GM12878 (cell line): ENCODE measurements around the gene DISP3. TPM values are rescaled to one million over a fixed set of nuclear protein-coding genes. Genes with fewer than 3 reads are reported as not detected.

Experiments
- ATAC-seq: fragments of 200-7000 bp; cut with Tn5 transposase; 3 replicates; pipeline ENCODE4 v1.9.1; 2020; ENCODE audit warnings: mild to moderate bottlenecking, moderate library complexity
- BruUV-seq: library from RNA; stranded (reverse); fragments of 400-500 nt; replicated peaks from 2 replicates; lab custom pipeline; 2021; lab: Mats Ljungman, UMichigan
- CTCF ChIA-PET: fragments of 300-600 bp; sonication (Branson Sonifier 250); formaldehyde crosslinking; extraction: SDS; loops from one replicate; lab custom pipeline; 2021; ENCODE audit warnings: inconsistent platforms; lab: Yijun Ruan, JAX
- POLR2A ChIA-PET: fragments of 350-600 bp; formaldehyde crosslinking; extraction: SDS; loops from one replicate; lab custom pipeline; 2021; ENCODE audit warnings: inconsistent platforms; lab: Charles Lee
- RAD21 ChIA-PET: fragments of 300-600 bp; sonication (Branson Sonifier 250); formaldehyde crosslinking; loops from one replicate; lab custom pipeline; 2023; ENCODE audit warnings: antibody characterized with exemption; ENCODE audit not compliant: unreplicated experiment; lab: Charles Lee
- SMC1A ChIA-PET: fragments of 300-600 bp; sonication (Branson Sonifier 250); formaldehyde crosslinking; loops from one replicate; lab custom pipeline; 2023; ENCODE audit not compliant: unreplicated experiment, uncharacterized antibody; lab: Charles Lee
- DNase-seq: peaks from one replicate; pipeline ENCODE4 v3.0.0-alpha.2; 2011; ENCODE audit warnings: low read depth, low spot score
- FAIRE-seq: peaks from 3 replicates; lab custom pipeline; 2011; peaks lifted over from hg19 to GRCh38; lab: Jason Lieb, UNC
- H2AFZ ChIP-seq: 2 replicates; pipeline ENCODE4 v1.6.0; 2011; ENCODE audit warnings: low read depth, low read length, control low read depth; ENCODE audit not compliant: control insufficient read depth
- H3K27ac ChIP-seq: 2 replicates; pipeline ENCODE4 v1.5.1; 2011; ENCODE audit warnings: control low read depth; ENCODE audit not compliant: control insufficient read depth, insufficient read depth
- H3K27me3 ChIP-seq, 2 experiments: replicated peaks in 1 of 2; 2 replicates each; pipeline versions ENCODE4 v1.6.0 to v1.6.1; 2011; ENCODE audit warnings: low read length in 1 of 2; ENCODE audit not compliant: control insufficient read depth in 2 of 2, insufficient read depth in 2 of 2
- H3K36me3 ChIP-seq, 2 experiments: 2 replicates each; pipeline ENCODE4 v1.5.1; 2011; ENCODE audit warnings: low read length in 1 of 2; ENCODE audit not compliant: control insufficient read depth in 2 of 2, insufficient read depth in 2 of 2
- H3K4me1 ChIP-seq: 2 replicates; pipeline ENCODE4 v1.6.1; 2011; ENCODE audit warnings: mild to moderate bottlenecking, low read length, moderate library complexity, mixed read lengths; ENCODE audit not compliant: control insufficient read depth, insufficient read depth
- H3K4me2 ChIP-seq: 2 replicates; pipeline ENCODE4 v1.6.0; 2011; ENCODE audit warnings: control low read depth; ENCODE audit not compliant: control insufficient read depth, insufficient read depth
- H3K4me3 ChIP-seq: fragments of 200-600 bp; sonication (generic); 2 replicates; pipeline ENCODE4 v1.5.1; 2016
- H3K79me2 ChIP-seq: 2 replicates; pipeline ENCODE4 v1.6.0; 2011; ENCODE audit warnings: low read length; ENCODE audit not compliant: control insufficient read depth, insufficient read depth
- H3K9ac ChIP-seq: 2 replicates; pipeline ENCODE4 v1.8.0; 2011; ENCODE audit warnings: low read length, control low read depth, mixed read lengths; ENCODE audit not compliant: control insufficient read depth, insufficient read depth
- H3K9me3 ChIP-seq: replicated peaks from 3 replicates; pipeline ENCODE4 v1.5.1; 2011; ENCODE audit warnings: mild to moderate bottlenecking, low read length; ENCODE audit not compliant: control insufficient read depth, insufficient read depth
- H4K20me1 ChIP-seq: 2 replicates; pipeline ENCODE4 v1.6.0; 2011; ENCODE audit not compliant: control insufficient read depth, insufficient read depth
- ATF7 ChIP-seq: fragments of 450-650 bp; IDR thresholded peaks from 2 replicates; pipeline ENCODE4 v1.6.1; 2016; ENCODE audit warnings: low read depth, mild to moderate bottlenecking
- CHD2 ChIP-seq: IDR thresholded peaks from 2 replicates; pipeline ENCODE4 v1.6.1; 2011; ENCODE audit warnings: low read depth, low read length, improper control_type of control experiment, borderline replicate concordance
- CTCF ChIP-seq, 3 experiments: IDR thresholded peaks in 2 of 3; conservative IDR thresholded peaks in 1 of 3; 2 replicates each; pipeline ENCODE4 v1.5.1; 2011; ENCODE audit warnings: low read depth in 3 of 3, low read length in 3 of 3, mild to moderate bottlenecking in 3 of 3, control low read depth in 2 of 3, moderate library complexity in 2 of 3, inconsistent platforms in 1 of 3, mixed read lengths in 1 of 3; ENCODE audit not compliant: control insufficient read depth in 2 of 3, insufficient read depth in 1 of 3; ENCODE audit errors: extremely low read depth in 1 of 3
- EP300 ChIP-seq, 2 experiments: fragments of 150-350 bp in 1 of 2; IDR thresholded peaks; 2 replicates each; pipeline ENCODE4 v1.6.1; 2011 to 2012; ENCODE audit warnings: low read depth in 2 of 2, low read length in 2 of 2, borderline replicate concordance in 1 of 2, improper control_type of control experiment in 1 of 2, inconsistent platforms in 1 of 2; ENCODE audit not compliant: control insufficient read depth in 1 of 2
- GATAD2B ChIP-seq: fragments of 450-650 bp; conservative IDR thresholded peaks from 2 replicates; pipeline ENCODE4 v1.6.1; 2017; ENCODE audit warnings: low read depth, mild to moderate bottlenecking, moderate library complexity
- HCFC1 ChIP-seq: fragments of 150-350 bp; IDR thresholded peaks from 2 replicates; pipeline ENCODE4 v1.6.1; 2014; ENCODE audit warnings: low read length
- MYC ChIP-seq: IDR thresholded peaks from 2 replicates; pipeline ENCODE4 v1.6.1; 2011; ENCODE audit warnings: mild to moderate bottlenecking, low read length, moderate library complexity, inconsistent platforms; ENCODE audit not compliant: insufficient read depth, insufficient replicate concordance, insufficient read length, severe bottlenecking
- PAX8 ChIP-seq: fragments of 450-650 bp; IDR thresholded peaks from 2 replicates; pipeline ENCODE4 v1.6.1; 2017; ENCODE audit warnings: mild to moderate bottlenecking, moderate library complexity
- POLR2AphosphoS5 ChIP-seq: IDR thresholded peaks from 2 replicates; pipeline ENCODE4 v1.6.1; 2011; ENCODE audit warnings: mild to moderate bottlenecking, low read length, inconsistent platforms
- RUNX3 ChIP-seq: IDR thresholded peaks from 2 replicates; pipeline ENCODE4 v1.6.1; 2012; ENCODE audit warnings: low read length, inconsistent platforms
- SMAD1 ChIP-seq: fragments of 450-650 bp; IDR thresholded peaks from 2 replicates; pipeline ENCODE4 v1.6.1; 2018; ENCODE audit warnings: mild to moderate bottlenecking, low read depth; ENCODE audit not compliant: partially characterized antibody
- SMARCA5 ChIP-seq: fragments of 450-650 bp; IDR thresholded peaks from 2 replicates; pipeline ENCODE4 v1.6.1; 2017; ENCODE audit warnings: mild to moderate bottlenecking
- SP1 ChIP-seq: IDR thresholded peaks from one replicate; pipeline ENCODE4 v1.6.1; 2011; ENCODE audit warnings: low read depth, low read length
- STAT1 ChIP-seq: fragments of 450-650 bp; conservative IDR thresholded peaks from 2 replicates; pipeline ENCODE4 v1.6.1; 2014; ENCODE audit warnings: antibody characterized with exemption, mild to moderate bottlenecking
- USF2 ChIP-seq: IDR thresholded peaks from 2 replicates; pipeline ENCODE4 v1.6.1; 2011; ENCODE audit warnings: low read depth, low read length, improper control_type of control experiment, borderline replicate concordance
- YBX1 ChIP-seq: fragments of 450-650 bp; IDR thresholded peaks from 2 replicates; pipeline ENCODE4 v1.6.1; 2016; ENCODE audit warnings: antibody characterized with exemption
- ZBTB33 ChIP-seq: fragments of 450-650 bp; IDR thresholded peaks from 2 replicates; pipeline ENCODE4 v1.6.1; 2017; ENCODE audit warnings: mild to moderate bottlenecking
- ZZZ3 ChIP-seq: IDR thresholded peaks from 2 replicates; pipeline ENCODE4 v1.6.1; 2011; ENCODE audit warnings: low read depth; ENCODE audit not compliant: control insufficient read depth, insufficient read length
- WGBS: methylation state at CpG from one replicate; pipeline ENCODE4 v1.1.6; 2016; ENCODE audit warnings: low lambda C conversion rate; ENCODE audit not compliant: insufficient replicate concordance, insufficient coverage; ENCODE audit errors: missing lambda C conversion rate; 5-methylcytosine and 5-hydroxymethylcytosine counted together
- in situ Hi-C: fragments of 300-500 bp; cut with MboI; formaldehyde crosslinking; loops from 9 replicates; pipeline ENCODE4 v1.14.3; 2018; ENCODE audit warnings: mixed read lengths
- intact Hi-C: fragments of 100-400 bp; cut with micrococcal nuclease; formaldehyde crosslinking; loops from one replicate; pipeline ENCODE4 v1.14.2; 2022; ENCODE audit not compliant: unreplicated experiment
- polyA plus RNA-seq, 11 experiments: library from polyadenylated mRNA; depleted of rRNA in 4 of 11; unstranded in 6 of 11; stranded (reverse) in 5 of 11; fragments of >200 nt; fragmentation: Nextera tagmentation in 4 of 11; fragmentation: Illumina TruSeq in 1 of 11; extraction: Ambion mirVana in 4 of 11; extraction: Trizol in 1 of 11; gene quantifications; 1 replicate in 1 of 11; 2 replicates in 10 of 11; pipeline versions ENCODE4 v1.2.1 to v1.2.3, GENCODE V29; 2011 to 2016; ENCODE audit warnings: inconsistent platforms in 2 of 11, missing spikeins in 2 of 11, low read depth in 1 of 11
- total RNA-seq, 4 experiments: library from RNA; depleted of rRNA in 3 of 4; stranded (reverse); fragments of >200 nt in 3 of 4; fragmentation: Illumina TruSeq in 1 of 4; extraction: Trizol in 1 of 4; gene quantifications; 2 replicates each; pipeline versions ENCODE4 v1.2.1 to v1.2.3, GENCODE V29; 2013 to 2021

The DISP3 gene
- total and polyA plus RNA-seq, 10 of the 15 experiments (the other 5 are each of a cell fraction or from before 2014, with no cell fraction given) = under 0.01 to 0.18 (median 0.09) TPM; not detected in 2

GRCh38 chr1:11461531-11462137 lies 17.3 kb upstream of the DISP3 start (continued):
- TF ChIP-seq ZBTB33 (no peak), SMARCA5 (no peak), PAX8 (no peak), ZZZ3 (no peak), ATF7 (no peak), CTCF (IDR thresholded peaks at IDR 0.05 in 2 of 3, conservative IDR thresholded peaks at IDR 0.05 in 1 of 3; ENCODE audit: control insufficient read depth in 2 of 3, extremely low read depth in 1 of 3, insufficient read depth in 1 of 3, low read depth in 3 of 3, low read length in 3 of 3) (no peak), CHD2 (no peak)

GRCh38 chr1:11462224-11462923 lies 16.6 kb upstream of the DISP3 start:
- in situ Hi-C loops (no loop called here), intact Hi-C loops (no loop called here)
- SMC1A ChIA-PET = no interaction called here
- CTCF ChIA-PET = no interaction called here
- no peaks in the 10 kb centered on the region for H3K4me1 ChIP-seq
- H3K9me3 ChIP-seq = no peaks in the 10 kb centered on the region
- no peak overlapping the region for H3K4me3 ChIP-seq
- no peak overlapping the region for H2AFZ ChIP-seq
- H4K20me1 ChIP-seq = no peaks in the 10 kb centered on the region
- H3K27ac ChIP-seq = no peak overlapping the region
- BruUV-seq = no TSS peak
- no peaks in the 10 kb centered on the region for H3K36me3 ChIP-seq
- DNase-seq (no peak), FAIRE-seq (no peak), ATAC-seq (no peak)
- no peak overlapping the region for H3K4me2 ChIP-seq
- RAD21 ChIA-PET = no interaction called here
- peaks cover 3 to 4% of the 10 kb centered on the region in 2 experiments for H3K27me3 ChIP-seq
- H3K9ac ChIP-seq = no peak overlapping the region
- TF ChIP-seq GATAD2B (no peak), POLR2AphosphoS5 (no peak), STAT1 (no peak), SP1 (no peak), RUNX3 (no peak), HCFC1 (no peak), EP300 (IDR thresholded peaks at IDR 0.05; ENCODE audit: borderline replicate concordance in 1 of 2, control insufficient read depth in 1 of 2, low read depth in 2 of 2, low read length in 2 of 2) (no peak), YBX1 (no peak), MYC (no peak), SMAD1 (no peak), USF2 (no peak)
- POLR2A ChIA-PET = no interaction called here
- no peaks in the 10 kb centered on the region for H3K79me2 ChIP-seq
- 17% methylated on average over 19 of the region's 19 CpGs for WGBS
